ENCODE measurements around the gene EIF4G3. TPM values are rescaled to one million over a fixed set of nuclear protein-coding genes. Genes with fewer than 3 reads are reported as not detected.

EIF4G3 gene
- total RNA-seq, 4 donors from 2014 or later, result 48.6 to 73.6 (median 57.9) TPM

GRCh38 chr1:21066356-21067012, 110.2 kb downstream of the EIF4G3 start:
- no peak for ATAC-seq
- Histone ChIP-seq H3K27ac (no peak overlapping the region), H3K4me1 (peaks cover 0 to 9% (median 3%) of the 10 kb centered on the region in 3 donors), H3K4me3 (no peak overlapping the region), H3K9me3 (no peaks in the 10 kb centered on the region), H3K36me3 (no peaks in the 10 kb centered on the region), H3K27me3 (no peaks in the 10 kb centered on the region)
- WGBS, 2 donors (ENCODE audit: low coverage in 1 of 2), result 37 to 42% methylated on average over 3 of the region's 3 CpGs
- TF ChIP-seq CTCF (IDR thresholded peaks at IDR 0.05) (no peak), POLR2A (IDR thresholded peaks at IDR 0.05) (no peak)

DNA sequence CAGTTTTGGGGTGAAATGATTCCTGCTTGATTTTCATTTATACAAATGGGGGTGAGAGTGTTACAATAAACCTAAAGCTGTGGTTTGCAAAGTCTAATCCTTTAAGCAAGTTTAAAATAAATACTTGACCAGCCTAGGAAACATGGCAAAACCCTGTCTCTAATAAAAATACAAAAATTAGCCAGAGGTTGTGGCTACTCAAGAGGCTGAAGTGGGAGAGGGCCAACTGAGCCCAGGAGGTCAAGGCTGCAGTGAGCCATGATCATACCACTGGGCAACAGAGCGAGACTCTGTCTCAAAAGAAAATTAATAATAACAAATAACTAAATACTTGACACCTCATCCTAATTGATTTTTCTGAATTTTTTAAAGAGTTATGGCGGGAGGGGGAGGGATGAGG, 110.8 kb downstream of the EIF4G3 start:
- Histone ChIP-seq H3K9me3 (no peaks in the 10 kb centered on the region), H3K4me3 (no peak overlapping the region), H3K27me3 (no peaks in the 10 kb centered on the region), H3K27ac (no peak overlapping the region), H3K36me3 (no peaks in the 10 kb centered on the region), H3K4me1 (peaks cover 0 to 9% (median 3%) of the 10 kb centered on the region in 3 donors)
- WGBS, 2 donors (ENCODE audit: low coverage in 1 of 2), result 92 to 100% methylated on average over 2 of the region's 2 CpGs
- TF ChIP-seq CTCF (IDR thresholded peaks at IDR 0.05), result no peak
- ATAC-seq, result no peak

- H3K27ac ChIP-seq, result no peak overlapping the region
- H3K27me3 ChIP-seq, result no peaks in the 10 kb centered on the region
- H3K9me3 ChIP-seq, result no peaks in the 10 kb centered on the region
- peaks cover 0 to 4% (median 2%) of the 10 kb centered on the region in 3 donors for H3K4me1 ChIP-seq
- TF ChIP-seq POLR2A (IDR thresholded peaks at IDR 0.05) (no peak), POLR2AphosphoS5 (IDR thresholded peaks at IDR 0.05) (no peak), CTCF (IDR thresholded peaks at IDR 0.05) (no peak), EP300 (IDR thresholded peaks at IDR 0.05) (no peak)
- no peak for ATAC-seq
- no peaks in the 10 kb centered on the region for H3K36me3 ChIP-seq
- no peak overlapping the region for H3K4me3 ChIP-seq
- 95 to 100% methylated on average over 1 to 3 of the region's 3 CpGs for WGBS, 2 donors (ENCODE audit: low coverage in 1 of 2)
Observed at GRCh38 chr1:21064057-21064456, 112.6 kb downstream of the EIF4G3 start.

DNA sequence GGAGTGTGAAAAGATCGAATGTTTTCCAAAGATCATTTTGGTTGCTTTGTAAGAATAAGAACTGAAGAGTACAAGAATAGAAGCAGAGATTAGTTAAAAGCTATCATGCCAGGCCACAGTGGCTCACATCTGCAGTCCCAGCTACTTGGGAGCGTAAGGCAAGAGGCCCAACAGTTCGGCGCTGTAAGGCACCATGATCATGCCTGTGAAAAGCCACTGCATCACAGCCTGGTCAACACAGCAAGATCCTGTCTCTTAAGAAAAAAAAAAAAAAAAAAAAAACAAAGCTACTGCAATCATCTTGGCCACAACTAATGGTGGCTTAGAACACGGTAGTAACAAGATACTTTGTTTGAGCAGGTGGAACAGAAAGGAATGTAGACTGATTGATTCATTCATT, 116.2 kb downstream of the EIF4G3 start:
- H3K4me3 ChIP-seq, result no peak overlapping the region
- no peaks in the 10 kb centered on the region for H3K36me3 ChIP-seq
- no peak overlapping the region for H3K27ac ChIP-seq
- no peaks in the 10 kb centered on the region for H3K4me1 ChIP-seq
- TF ChIP-seq CTCF (IDR thresholded peaks at IDR 0.05), result no peak
- TF ChIP-seq POLR2A (IDR thresholded peaks at IDR 0.05), result no peak
- H3K27me3 ChIP-seq, result no peaks in the 10 kb centered on the region
- 87 to 91% methylated on average over 5 of the region's 5 CpGs for WGBS, 2 donors (ENCODE audit: low coverage in 1 of 2)
- H3K9me3 ChIP-seq, result no peaks in the 10 kb centered on the region
- ATAC-seq, result no peak

DNA sequence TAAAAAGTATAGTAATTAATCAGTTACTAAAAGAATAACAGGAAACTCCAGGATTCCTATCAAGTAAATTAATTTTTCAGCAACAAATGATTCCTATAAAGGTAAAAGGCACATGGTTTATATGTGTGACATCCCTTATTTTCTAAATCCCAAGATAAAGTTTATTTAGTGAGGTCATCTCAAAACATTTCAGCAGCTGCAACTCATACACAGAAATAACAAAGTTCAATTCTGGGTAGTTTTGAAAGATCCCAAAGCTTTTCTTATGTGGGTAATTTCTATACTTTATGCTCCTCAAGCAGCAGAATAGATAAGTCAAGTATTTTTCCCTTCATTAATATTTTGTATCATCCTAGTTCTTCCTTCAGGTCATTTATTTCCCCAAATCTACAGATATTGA, 117.7 kb downstream of the EIF4G3 start:
- H3K4me3 ChIP-seq, result no peak overlapping the region
- H3K27ac ChIP-seq, result no peak overlapping the region
- no peak for TF ChIP-seq CTCF (IDR thresholded peaks at IDR 0.05)
- TF ChIP-seq EP300 (IDR thresholded peaks at IDR 0.05), result no peak
- no peak for TF ChIP-seq POLR2AphosphoS5 (IDR thresholded peaks at IDR 0.05)
- TF ChIP-seq POLR2A (IDR thresholded peaks at IDR 0.05), result no peak
- no peaks in the 10 kb centered on the region for H3K27me3 ChIP-seq
- ATAC-seq, result no peak
- no peaks in the 10 kb centered on the region for H3K36me3 ChIP-seq
- H3K4me1 ChIP-seq, result no peaks in the 10 kb centered on the region
- H3K9me3 ChIP-seq, result no peaks in the 10 kb centered on the region

Measured in gastroesophageal sphincter (tissue), 4 donors.